Esophagus (tissue), 2 donors: ENCODE results near the gene RIPPLY1. TPM values are rescaled to one million over a fixed set of nuclear protein-coding genes. Genes with fewer than 3 reads are reported as not detected.

Experiments used
- H3K27ac ChIP-seq, 2 donors: one replicate each; pipeline ENCODE4 v1.5.1; 2013; ENCODE audit warnings: low read depth in 2 of 2, mild to moderate bottlenecking in 2 of 2, inconsistent platforms in 1 of 2, low read length in 1 of 2, moderate library complexity in 1 of 2
- H3K27me3 ChIP-seq, 2 donors: one replicate each; pipeline ENCODE4 v1.6.1; 2013; ENCODE audit warnings: low read length in 2 of 2, control low read depth in 1 of 2, mild to moderate bottlenecking in 1 of 2; ENCODE audit not compliant: insufficient read depth in 2 of 2, control insufficient read depth in 1 of 2
- H3K36me3 ChIP-seq, 2 donors: one replicate each; pipeline ENCODE4 v1.6.1; 2013; ENCODE audit warnings: low read length in 1 of 2; ENCODE audit not compliant: control insufficient read depth in 2 of 2, insufficient read depth in 2 of 2
- H3K4me1 ChIP-seq, 2 donors: one replicate each; pipeline ENCODE4 v1.6.1; 2013; ENCODE audit warnings: low read length in 1 of 2; ENCODE audit not compliant: control insufficient read depth in 2 of 2, insufficient read depth in 2 of 2
- H3K4me3 ChIP-seq, 2 donors: one replicate each; pipeline ENCODE4 v1.5.1; 2013; ENCODE audit warnings: low read length in 2 of 2, mild to moderate bottlenecking in 2 of 2, low read depth in 1 of 2, moderate library complexity in 1 of 2
- H3K9me3 ChIP-seq, 2 donors: one replicate each; pipeline ENCODE4 v1.6.1; 2013; ENCODE audit warnings: mild to moderate bottlenecking in 2 of 2, low read depth in 1 of 2, low read length in 1 of 2, moderate library complexity in 1 of 2; ENCODE audit not compliant: control insufficient read depth in 2 of 2, insufficient read depth in 1 of 2
- WGBS, 2 donors: extraction: QIAGEN DNeasy Blood & Tissue Kit; methylation state at CpG; one replicate each; pipeline ENCODE4 v1.1.7; 2013; 5-methylcytosine and 5-hydroxymethylcytosine counted together
- polyA plus RNA-seq, 2 donors: library from polyadenylated mRNA; stranded (reverse); fragments of 200-250 nt; gene quantifications; one replicate each; pipeline ENCODE4 v1.2.3, GENCODE V29; 2013
- donor health status: healthy with polysubstance abuse.
- donor health status: Bipolar disorder and iron deficiency.

The RIPPLY1 gene, protein sequence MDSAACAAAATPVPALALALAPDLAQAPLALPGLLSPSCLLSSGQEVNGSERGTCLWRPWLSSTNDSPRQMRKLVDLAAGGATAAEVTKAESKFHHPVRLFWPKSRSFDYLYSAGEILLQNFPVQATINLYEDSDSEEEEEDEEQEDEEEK
- not detected for polyA plus RNA-seq

- Histone ChIP-seq H3K27me3 (peaks cover 0 to 13% of the 10 kb centered on the region in 2 donors), H3K9me3 (no peaks in the 10 kb centered on the region), H3K4me3 (no peak within 1 kb of the TSS), H3K36me3 (no peaks in the 10 kb centered on the region), H3K4me1 (no peaks in the 10 kb centered on the region), H3K27ac (no peak within 1 kb of the TSS)
- WGBS, 2 donors = 82 to 89% methylated on average over 1 of the region's 1 CpG
Observed at GRCh38 chrX:106903291-106903824, at the start of gene RIPPLY1. TSS of gene RIPPLY1 (minus strand) at chrX:106903341. CDS start at chrX:106903287, 54 bp downstream.

DNA sequence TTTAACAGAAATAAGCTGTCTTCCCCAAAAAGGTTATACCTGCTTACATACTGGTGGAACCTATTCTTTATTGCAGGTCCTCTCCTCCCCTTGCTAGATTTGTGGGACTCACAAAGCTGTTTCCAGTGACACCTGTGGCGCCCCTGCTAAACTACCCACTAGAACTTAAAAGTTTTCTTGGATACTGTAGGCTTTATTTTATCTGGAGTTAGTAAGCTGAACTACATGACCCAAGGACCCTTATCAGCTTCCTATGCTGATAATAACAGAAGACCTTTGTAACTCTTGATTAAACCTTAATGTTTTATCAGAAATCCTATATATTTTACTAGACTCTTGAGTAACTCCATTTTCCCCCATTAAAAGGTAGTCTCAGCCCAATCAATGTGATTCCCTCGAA is 49.4 kb upstream of the RIPPLY1 start:
- no peaks in the 10 kb centered on the region for H3K4me1 ChIP-seq
- peaks cover 0 to 4% of the 10 kb centered on the region in 2 donors for H3K36me3 ChIP-seq
- no peaks in the 10 kb centered on the region for H3K9me3 ChIP-seq
- no peaks in the 10 kb centered on the region for H3K27me3 ChIP-seq
- H3K4me3 ChIP-seq = no peak overlapping the region
- WGBS, 2 donors = 66 to 92% methylated on average over 2 of the region's 2 CpGs
- no peak overlapping the region for H3K27ac ChIP-seq

GRCh38 chrX:106952089-106952488 is 48.9 kb upstream of the RIPPLY1 start:
- peaks cover 0 to 4% of the 10 kb centered on the region in 2 donors for H3K36me3 ChIP-seq
- no peaks in the 10 kb centered on the region for H3K27me3 ChIP-seq
- WGBS, 2 donors = 77 to 91% methylated on average over 3 of the region's 3 CpGs
- no peak overlapping the region for H3K4me3 ChIP-seq
- no peaks in the 10 kb centered on the region for H3K4me1 ChIP-seq
- H3K9me3 ChIP-seq = no peaks in the 10 kb centered on the region
- H3K27ac ChIP-seq = no peak overlapping the region

DNA sequence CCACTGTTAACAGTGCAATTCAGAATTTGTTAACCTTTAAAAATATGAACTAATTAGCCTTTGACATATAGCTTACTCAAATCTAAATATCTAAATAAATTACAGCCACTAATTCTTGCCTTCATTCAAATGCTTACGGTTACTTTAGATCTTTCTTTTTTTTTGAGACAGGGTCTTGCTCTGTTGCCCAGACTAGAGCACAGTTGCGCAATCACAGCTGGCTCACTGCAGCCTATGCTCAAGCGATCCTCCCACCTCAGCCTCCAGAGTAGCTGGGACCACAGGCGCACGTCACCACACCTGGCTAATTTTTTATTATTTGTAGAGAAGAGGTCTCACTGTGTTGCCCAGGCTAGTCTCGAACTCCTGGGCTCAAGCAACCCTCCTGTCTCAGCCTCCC is 48.1 kb upstream of the RIPPLY1 start:
- Histone ChIP-seq H3K4me3 (no peak overlapping the region), H3K9me3 (no peaks in the 10 kb centered on the region), H3K27me3 (no peaks in the 10 kb centered on the region), H3K4me1 (no peaks in the 10 kb centered on the region), H3K36me3 (peaks cover 0 to 4% of the 10 kb centered on the region in 2 donors), H3K27ac (no peak overlapping the region)
- WGBS, 2 donors = 91 to 92% methylated on average over 6 of the region's 6 CpGs

DNA sequence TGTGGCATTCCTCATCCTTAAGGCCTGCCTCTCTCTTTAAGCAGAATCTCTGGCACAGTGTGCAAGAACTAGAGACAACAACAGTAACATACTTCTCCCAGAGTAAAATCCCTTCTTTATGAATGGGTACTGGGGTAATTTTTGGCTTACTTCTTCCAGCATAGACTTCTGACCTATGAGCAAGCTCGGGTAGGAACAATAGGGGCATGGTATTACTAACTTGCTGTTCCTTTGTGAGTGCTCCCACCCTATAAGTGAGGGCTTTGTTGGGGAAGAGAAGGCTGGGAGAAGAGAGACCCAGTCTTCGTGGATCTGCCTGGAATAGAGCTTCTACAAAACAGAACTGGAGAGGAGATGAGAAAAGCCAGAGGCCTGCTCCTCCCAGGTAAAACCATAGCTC is 47.2 kb upstream of the RIPPLY1 start:
- WGBS, 2 donors = 47 to 55% methylated on average over 2 of the region's 2 CpGs
- Histone ChIP-seq H3K9me3 (no peaks in the 10 kb centered on the region), H3K4me3 (no peak overlapping the region), H3K36me3 (peaks cover 0 to 4% of the 10 kb centered on the region in 2 donors), H3K27ac (no peak overlapping the region), H3K27me3 (no peaks in the 10 kb centered on the region), H3K4me1 (no peaks in the 10 kb centered on the region)

DNA sequence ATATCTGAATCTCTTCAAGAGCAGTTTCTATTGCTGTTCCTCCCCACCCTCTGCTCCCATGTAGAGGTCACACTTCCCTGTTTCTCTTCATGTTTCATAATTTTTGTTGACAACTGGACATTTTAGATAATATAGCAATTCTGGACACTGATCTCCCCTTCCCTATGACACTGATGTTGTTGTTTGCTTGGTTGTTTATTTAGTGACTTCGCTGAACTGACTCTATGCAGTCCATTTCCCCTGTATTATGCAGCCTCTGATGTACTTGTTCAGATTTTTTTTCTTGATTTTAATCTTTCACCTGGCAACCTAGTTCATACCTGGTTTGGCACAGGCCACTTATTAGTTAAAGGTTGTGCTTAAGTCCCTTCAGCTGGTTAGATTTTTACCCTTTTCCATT is 46.2 kb upstream of the RIPPLY1 start:
- Histone ChIP-seq H3K27me3 (no peaks in the 10 kb centered on the region), H3K9me3 (no peaks in the 10 kb centered on the region), H3K4me1 (no peaks in the 10 kb centered on the region), H3K36me3 (peaks cover 0 to 4% of the 10 kb centered on the region in 2 donors), H3K27ac (no peak overlapping the region), H3K4me3 (no peak overlapping the region)
- 67 to 93% methylated on average over 1 of the region's 1 CpG for WGBS, 2 donors

- Histone ChIP-seq H3K4me3 (no peak overlapping the region), H3K27ac (no peak overlapping the region), H3K9me3 (no peaks in the 10 kb centered on the region), H3K36me3 (peaks cover 0 to 4% of the 10 kb centered on the region in 2 donors), H3K27me3 (no peaks in the 10 kb centered on the region), H3K4me1 (no peaks in the 10 kb centered on the region)
- WGBS, 2 donors = 64 to 77% methylated on average over 3 of the region's 3 CpGs
Observed at GRCh38 chrX:106948641-106949040, 45.5 kb upstream of the RIPPLY1 start.

DNA sequence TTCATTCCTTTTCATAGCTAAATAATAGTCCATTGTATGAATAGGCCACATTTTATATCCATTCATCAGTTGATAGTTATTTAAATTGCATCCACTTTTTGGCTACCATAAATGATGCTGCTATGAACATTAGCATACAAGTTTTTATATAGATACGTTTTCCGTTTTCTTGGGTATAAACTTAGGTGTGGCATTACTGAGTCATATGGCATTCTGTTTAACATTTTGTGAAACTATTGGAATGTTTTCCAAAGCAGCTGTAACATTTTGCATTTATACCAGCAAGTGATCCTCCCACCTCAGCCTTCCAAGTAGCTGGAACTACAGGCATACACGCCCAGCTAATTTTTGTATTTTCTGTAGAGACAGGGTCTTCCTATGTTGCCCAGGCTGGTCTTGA is 43.3 kb upstream of the RIPPLY1 start:
- H3K27me3 ChIP-seq = no peaks in the 10 kb centered on the region
- 88 to 95% methylated on average over 3 of the region's 3 CpGs for WGBS, 2 donors
- no peaks in the 10 kb centered on the region for H3K9me3 ChIP-seq

GRCh38 chrX:106940068-106940467 is 36.9 kb upstream of the RIPPLY1 start:
- H3K9me3 ChIP-seq = no peaks in the 10 kb centered on the region
- peaks cover 0 to 3% of the 10 kb centered on the region in 2 donors for H3K36me3 ChIP-seq
- H3K4me1 ChIP-seq = no peaks in the 10 kb centered on the region
- H3K4me3 ChIP-seq = no peak overlapping the region
- no peak overlapping the region for H3K27ac ChIP-seq
- 82 to 86% methylated on average over 1 of the region's 1 CpG for WGBS, 2 donors
- H3K27me3 ChIP-seq = peaks cover 0 to 11% of the 10 kb centered on the region in 2 donors

More for the DNA sequence above, 43.3 kb upstream of the RIPPLY1 start:
- Histone ChIP-seq H3K4me1 (no peaks in the 10 kb centered on the region), H3K36me3 (peaks cover 0 to 7% of the 10 kb centered on the region in 2 donors), H3K27ac (no peak overlapping the region), H3K4me3 (no peak overlapping the region)

- Histone ChIP-seq H3K9me3 (no peaks in the 10 kb centered on the region), H3K4me1 (no peaks in the 10 kb centered on the region), H3K36me3 (peaks cover 0 to 3% of the 10 kb centered on the region in 2 donors), H3K4me3 (no peak overlapping the region), H3K27ac (no peak overlapping the region), H3K27me3 (peaks cover 0 to 11% of the 10 kb centered on the region in 2 donors)
- WGBS, 2 donors = 67 to 74% methylated on average over 3 of the region's 3 CpGs
Observed at GRCh38 chrX:106939566-106939965, 36.4 kb upstream of the RIPPLY1 start.
